COLO829 (cell line): ENCODE measurements around the gene KRTAP9-7.
A peak's percentile ranks its signal among the peaks of the same experiment; 100 is the strongest.

Experiments
- DNase-seq: peaks from one replicate; pipeline ENCODE4 v3.0.0; 2012; ENCODE audit warnings: low spot score

The KRTAP9-7 gene

GRCh38 chr17:41322094-41322902 lies 46.8 kb downstream of the KRTAP9-7 start:
- peak; percentile 34 for DNase-seq

DNA sequence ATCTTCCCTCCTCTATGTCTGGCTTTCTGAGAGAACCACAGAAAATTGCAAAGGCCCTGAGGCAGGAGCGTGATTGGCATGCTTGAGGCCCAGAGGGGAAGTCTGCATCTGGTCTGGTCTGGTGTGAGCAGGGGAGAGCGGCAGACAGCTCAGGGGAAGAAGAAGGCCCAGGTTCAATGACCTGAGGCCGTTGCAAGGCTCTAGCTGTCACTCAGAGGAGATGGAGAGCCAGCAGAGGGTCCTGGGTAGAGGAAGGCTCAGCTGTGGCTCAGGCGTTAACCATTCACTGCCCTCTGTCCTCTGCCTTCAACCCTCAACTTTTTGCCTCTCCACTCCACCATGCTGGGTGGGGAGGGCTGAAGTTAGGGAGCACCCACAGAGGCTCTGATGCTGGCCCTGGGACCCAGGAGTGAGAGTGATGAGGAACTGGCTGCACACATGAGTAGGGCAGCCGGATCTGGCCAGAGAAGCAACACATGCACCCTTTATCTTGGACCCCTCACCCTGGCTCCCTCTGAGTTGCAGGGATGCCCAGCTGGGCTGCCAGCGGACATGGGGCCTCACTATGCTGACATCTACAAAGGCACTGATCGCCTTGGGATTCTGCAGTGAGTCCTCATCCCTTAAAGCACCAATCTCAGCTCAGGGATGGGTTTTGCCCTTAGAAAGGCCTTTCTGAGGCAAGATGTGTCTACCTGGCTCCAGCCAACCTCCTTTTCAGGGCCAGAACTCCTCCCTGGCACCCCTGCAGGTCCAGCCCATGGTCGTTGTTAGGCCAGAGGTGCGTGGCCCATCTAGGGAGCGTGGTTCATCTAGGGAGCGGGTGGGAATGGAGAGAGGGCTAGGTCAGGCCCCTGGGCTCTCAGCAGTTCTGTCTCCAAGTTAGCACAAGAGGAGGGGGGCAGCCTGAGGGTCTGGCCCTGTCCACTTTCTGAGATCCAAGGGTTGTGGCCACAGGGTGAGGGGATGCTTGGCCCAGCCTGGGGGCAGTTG lies 47.7 kb downstream of the KRTAP9-7 start:
- no peak for DNase-seq

- no peak for DNase-seq
Observed at GRCh38 chr17:41324180-41325075, 48.9 kb downstream of the KRTAP9-7 start.

GRCh38 chr17:41325126-41325525 lies 49.6 kb downstream of the KRTAP9-7 start:
- no peak for DNase-seq

DNA sequence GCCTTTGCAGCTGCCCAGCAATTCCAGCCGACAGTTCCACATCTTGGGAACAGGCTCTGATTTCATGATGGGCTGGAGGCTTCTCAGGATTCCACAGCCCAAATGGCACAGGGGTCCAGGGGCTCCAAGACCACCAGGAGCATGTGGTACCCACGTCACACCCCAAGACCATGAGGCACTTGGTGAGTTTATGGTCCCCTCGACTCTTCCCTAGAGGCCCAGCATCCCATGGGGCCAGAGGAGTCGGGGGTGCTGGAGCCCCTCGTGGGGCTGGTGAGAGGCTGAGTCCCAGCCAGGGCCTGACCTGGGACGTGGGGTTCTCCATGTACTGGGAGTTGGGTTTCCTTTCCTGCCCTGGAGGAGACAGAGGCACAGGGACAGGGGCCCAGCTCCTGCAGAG lies 50.1 kb downstream of the KRTAP9-7 start:
- no peak for DNase-seq
